Measurements from ENCODE around the gene ZNF410. TPM values are rescaled to one million over a fixed set of nuclear protein-coding genes. Genes with fewer than 3 reads are reported as not detected.

The ZNF410 gene
- total RNA-seq, 1 donor from 2014 or later: 33.6 TPM

DNA sequence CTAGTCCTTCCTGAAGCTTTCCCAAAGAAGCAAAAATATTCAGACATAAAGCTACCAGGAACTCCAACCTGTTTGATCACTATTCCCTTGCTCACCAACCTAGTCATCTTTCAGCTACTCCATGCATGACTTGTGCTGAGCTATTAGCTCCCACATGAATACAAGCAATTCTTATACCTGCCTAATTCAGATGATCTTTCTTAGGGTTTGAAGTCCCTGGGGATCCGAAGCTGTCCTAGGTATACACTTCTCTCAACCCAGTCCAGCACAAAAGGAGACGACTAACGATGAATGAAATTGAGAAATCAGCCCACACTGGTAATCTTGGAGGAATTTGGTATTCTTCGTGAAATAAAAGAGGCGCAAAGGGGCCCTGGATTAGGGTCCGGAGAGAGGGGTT lies 35.7 kb upstream of the ZNF410 start:
- Histone ChIP-seq H3K36me3 (no peaks in the 10 kb centered on the region), H3K27ac (peak overlapping the region; percentile 80 to 86), H3K4me1 (peaks cover 0 to 7% of the 10 kb centered on the region in 2 donors), H3K4me3 (peak overlapping the region; percentile 59 to 62), H3K9me3 (no peaks in the 10 kb centered on the region), H3K27me3 (no peaks in the 10 kb centered on the region)
- intact Hi-C loops (cut with DNase I): loop anchor here (1.0 to 2.0 kb wide), 3 partner anchors 16 to 127 kb away; no protein-coding TSS in a partner anchor
- no peak for DNase-seq (ENCODE audit: low spot score in 2 of 2)
- TF ChIP-seq, protein P1, sequence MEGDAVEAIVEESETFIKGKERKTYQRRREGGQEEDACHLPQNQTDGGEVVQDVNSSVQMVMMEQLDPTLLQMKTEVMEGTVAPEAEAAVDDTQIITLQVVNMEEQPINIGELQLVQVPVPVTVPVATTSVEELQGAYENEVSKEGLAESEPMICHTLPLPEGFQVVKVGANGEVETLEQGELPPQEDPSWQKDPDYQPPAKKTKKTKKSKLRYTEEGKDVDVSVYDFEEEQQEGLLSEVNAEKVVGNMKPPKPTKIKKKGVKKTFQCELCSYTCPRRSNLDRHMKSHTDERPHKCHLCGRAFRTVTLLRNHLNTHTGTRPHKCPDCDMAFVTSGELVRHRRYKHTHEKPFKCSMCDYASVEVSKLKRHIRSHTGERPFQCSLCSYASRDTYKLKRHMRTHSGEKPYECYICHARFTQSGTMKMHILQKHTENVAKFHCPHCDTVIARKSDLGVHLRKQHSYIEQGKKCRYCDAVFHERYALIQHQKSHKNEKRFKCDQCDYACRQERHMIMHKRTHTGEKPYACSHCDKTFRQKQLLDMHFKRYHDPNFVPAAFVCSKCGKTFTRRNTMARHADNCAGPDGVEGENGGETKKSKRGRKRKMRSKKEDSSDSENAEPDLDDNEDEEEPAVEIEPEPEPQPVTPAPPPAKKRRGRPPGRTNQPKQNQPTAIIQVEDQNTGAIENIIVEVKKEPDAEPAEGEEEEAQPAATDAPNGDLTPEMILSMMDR (IDR thresholded peaks at IDR 0.05): no peak

DNA sequence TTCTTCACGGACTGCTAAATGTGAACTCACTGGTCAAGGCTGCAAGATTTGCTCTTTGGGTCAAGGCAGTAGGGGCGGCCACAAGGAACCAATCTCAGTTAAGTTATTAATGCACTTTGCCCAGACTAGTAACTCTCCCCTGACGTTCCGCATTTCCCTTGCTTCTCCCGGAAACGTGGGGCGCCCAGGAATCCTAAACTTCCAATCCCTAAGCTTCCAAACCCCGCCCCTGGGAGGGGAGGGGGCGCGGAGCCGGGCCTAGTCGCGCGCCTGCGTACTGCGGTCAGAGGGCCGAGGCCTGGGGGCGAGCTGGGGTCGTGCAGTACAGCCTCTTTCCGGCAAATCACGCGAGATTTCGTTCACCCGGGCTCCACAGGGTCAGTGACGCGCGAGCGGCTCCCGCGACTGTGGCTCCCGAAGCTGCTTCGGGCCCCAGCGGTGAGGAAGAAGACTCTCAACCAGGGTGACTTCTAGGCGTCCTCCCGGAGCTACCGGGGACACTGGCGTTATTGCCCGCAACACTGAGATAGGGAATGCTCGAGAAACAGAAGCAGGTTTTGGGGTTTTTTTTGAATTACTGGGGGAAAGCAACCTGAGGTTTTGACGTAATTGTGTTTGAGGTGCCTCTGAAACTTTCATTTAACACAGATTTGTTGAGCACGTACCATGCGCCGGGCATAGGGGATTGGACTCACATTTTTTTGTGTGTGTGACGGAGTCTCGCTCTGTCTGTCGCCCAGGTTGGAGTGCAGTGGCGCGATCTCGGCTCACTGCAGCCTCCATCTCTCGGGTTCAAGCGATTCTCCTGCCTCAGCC lies 34.9 kb upstream of the ZNF410 start, which contains the start of gene PTGR2:
TSS of gene PTGR2 (plus strand) at position 265 of the 816 bp plus-strand sequence. CDS start 7,032 bp downstream, outside the sequence.
- peak; percentile 84 to 98 for DNase-seq (ENCODE audit: low spot score in 2 of 2)
- Histone ChIP-seq H3K4me3 (peak within 1 kb of the TSS; percentile 59 to 62), H3K27ac (peak within 1 kb of the TSS; percentile 80 to 86), H3K4me1 (peaks cover 0 to 7% of the 10 kb centered on the region in 2 donors), H3K36me3 (no peaks in the 10 kb centered on the region), H3K9me3 (no peaks in the 10 kb centered on the region), H3K27me3 (no peaks in the 10 kb centered on the region)
- TF ChIP-seq, protein P1 (IDR thresholded peaks at IDR 0.05): peak in 2 of 3 experiments; percentile 9 to 26
- intact Hi-C loops (cut with DNase I): loop anchor here (1.0 to 2.0 kb wide), 4 partner anchors 17 to 127 kb away; partner anchors contain the start of gene ZNF410

DNA sequence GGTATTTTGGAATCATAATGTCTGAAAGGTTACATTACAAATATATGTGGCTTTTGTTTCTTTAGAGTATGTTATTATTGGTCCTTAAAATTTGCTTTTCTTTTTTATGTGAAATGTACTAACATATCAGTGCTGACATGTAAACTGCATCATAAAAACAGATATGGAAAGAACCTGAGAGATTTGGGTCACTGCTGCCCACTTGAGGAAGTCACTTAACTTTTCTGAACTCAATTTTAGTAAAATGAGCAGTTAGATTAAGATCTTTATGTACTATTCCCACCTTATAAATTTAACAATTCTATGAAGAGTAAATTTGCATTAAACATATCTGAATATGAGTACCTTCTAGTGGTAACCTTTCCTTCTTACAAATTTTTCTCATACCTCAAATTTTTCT lies 27.5 kb upstream of the ZNF410 start:
- H3K27ac ChIP-seq: no peak overlapping the region
- intact Hi-C loops (cut with DNase I): no loop called here
- no peak overlapping the region for H3K4me3 ChIP-seq
- H3K4me1 ChIP-seq: no peaks in the 10 kb centered on the region
- DNase-seq (ENCODE audit: low spot score in 2 of 2): no peak
- no peaks in the 10 kb centered on the region for H3K9me3 ChIP-seq
- TF ChIP-seq, protein P1 (IDR thresholded peaks at IDR 0.05): no peak
- peaks cover 0 to 7% of the 10 kb centered on the region in 2 donors for H3K36me3 ChIP-seq
- H3K27me3 ChIP-seq: no peaks in the 10 kb centered on the region

DNA sequence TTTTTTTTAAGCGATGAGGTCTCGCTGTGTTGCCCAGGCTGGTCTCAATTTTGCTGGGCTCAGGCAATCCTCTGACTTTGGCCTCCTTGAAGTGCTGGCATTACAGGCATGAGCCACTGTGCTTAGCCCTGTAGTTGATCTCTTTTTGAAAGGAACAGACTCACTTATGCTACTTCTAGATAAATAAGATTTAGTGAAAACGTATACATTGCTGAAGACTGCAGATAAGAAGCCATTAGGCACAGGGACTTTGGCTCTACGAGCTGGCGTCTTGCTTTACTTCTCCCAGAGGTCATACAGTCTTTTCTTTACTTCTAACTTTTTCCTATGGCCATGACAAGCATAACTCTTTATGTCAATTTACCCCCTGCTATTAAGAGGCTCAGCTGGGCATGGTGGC lies 25.6 kb upstream of the ZNF410 start:
- no peak overlapping the region for H3K27ac ChIP-seq
- intact Hi-C loops (cut with DNase I): no loop called here
- H3K4me3 ChIP-seq: no peak overlapping the region
- H3K9me3 ChIP-seq: no peaks in the 10 kb centered on the region
- no peaks in the 10 kb centered on the region for H3K4me1 ChIP-seq
- TF ChIP-seq, protein P1 (IDR thresholded peaks at IDR 0.05): no peak
- no peak for DNase-seq (ENCODE audit: low spot score in 2 of 2)
- peaks cover 0 to 10% of the 10 kb centered on the region in 2 donors for H3K36me3 ChIP-seq
- H3K27me3 ChIP-seq: no peaks in the 10 kb centered on the region

DNA sequence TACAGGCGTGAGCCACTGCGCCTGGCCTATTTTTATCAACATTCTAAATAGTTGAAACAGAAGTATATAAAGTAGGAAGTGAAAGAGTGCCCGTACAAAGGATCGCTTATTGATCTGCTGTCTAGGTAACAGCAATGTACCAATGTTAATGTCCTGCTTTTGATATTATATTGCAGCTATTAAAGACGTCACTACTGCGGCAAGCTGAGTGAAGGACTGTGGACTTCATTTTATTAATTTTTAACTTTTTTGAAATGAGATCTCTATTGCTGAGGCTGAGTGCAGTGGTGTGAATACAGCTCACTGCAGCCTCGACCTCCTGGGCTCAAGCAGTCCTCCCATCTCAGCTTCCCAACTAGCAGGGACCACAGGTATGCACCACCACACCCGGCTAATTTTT lies 24.2 kb upstream of the ZNF410 start:
- H3K4me3 ChIP-seq: no peak overlapping the region
- intact Hi-C loops (cut with DNase I): no loop called here
- TF ChIP-seq, protein P1 (IDR thresholded peaks at IDR 0.05): no peak
- H3K27me3 ChIP-seq: no peaks in the 10 kb centered on the region
- DNase-seq (ENCODE audit: low spot score in 2 of 2): no peak
- H3K27ac ChIP-seq: no peak overlapping the region
- H3K9me3 ChIP-seq: no peaks in the 10 kb centered on the region
- no peaks in the 10 kb centered on the region for H3K4me1 ChIP-seq
- peaks cover 0 to 10% of the 10 kb centered on the region in 2 donors for H3K36me3 ChIP-seq
